Thyroid gland (tissue), 4 donors: ENCODE measurements around the gene RIPOR1. TPM values are rescaled to one million over a fixed set of nuclear protein-coding genes. Genes with fewer than 3 reads are reported as not detected.
"Not testable (repeated sequence)": the region's sequence is repeated elsewhere in the genome, so short reads cannot be mapped to it uniquely, and the experiment has no call there.

ENCODE experiments used
- DNase-seq, 2 donors: peaks; one replicate each; pipeline ENCODE4 v3.0.0-alpha.2; 2019
- H3K27ac ChIP-seq, 3 donors: fragments of 200-600 bp; sonication (generic); 1 replicate in 2 of 3; 2 replicates in 1 of 3; pipeline ENCODE4 v1.5.1; 2016 to 2019; ENCODE audit warnings: mild to moderate bottlenecking in 1 of 3, moderate library complexity in 1 of 3
- H3K27me3 ChIP-seq: fragments of 200-600 bp; sonication (generic); one replicate; pipeline ENCODE4 v1.5.1; 2019
- H3K36me3 ChIP-seq, 2 donors: fragments of 200-600 bp; sonication (generic); one replicate each; pipeline ENCODE4 v1.5.1; 2016 to 2019
- H3K4me1 ChIP-seq, 2 donors: fragments of 200-600 bp; sonication (generic); one replicate each; pipeline ENCODE4 v1.5.1; 2017 to 2019
- H3K4me3 ChIP-seq, 3 donors: fragments of 200-600 bp; sonication (generic); replicated peaks in 1 of 3; 1 replicate in 2 of 3; 2 replicates in 1 of 3; pipeline ENCODE4 v1.5.1; 2016; ENCODE audit warnings: mild to moderate bottlenecking in 1 of 3
- H3K9me3 ChIP-seq: fragments of 200-600 bp; sonication (generic); one replicate; pipeline ENCODE4 v1.5.1; 2017
- POLR2A ChIP-seq, 2 donors: fragments of 450-650 bp; IDR thresholded peaks; one replicate each; pipeline ENCODE4 v1.6.1; 2017; ENCODE audit warnings: antibody characterized with exemption in 2 of 2, mild to moderate bottlenecking in 2 of 2, moderate library complexity in 1 of 2
- WGBS, 2 donors: methylation state at CpG; one replicate each; pipeline ENCODE4 v1.1.5; 2017; 5-methylcytosine and 5-hydroxymethylcytosine counted together
- intact Hi-C: fragments of 100-400 bp; cut with DNase I; formaldehyde crosslinking; loops from one replicate; pipeline ENCODE4 v1.15.1; 2023
- total RNA-seq, 4 donors: library from RNA; depleted of rRNA; stranded (reverse); fragments of >200 nt; gene quantifications; one replicate each; pipeline ENCODE4 v1.2.3, GENCODE V29; 2016
- TF ChIP-seq, protein P1 (sequence below), 6 experiments: fragments of 200-600 bp in 3 of 6; fragments of 450-650 bp in 3 of 6; sonication (generic) in 3 of 6; IDR thresholded peaks; one replicate each; pipeline ENCODE4 v1.5.1; 2016 to 2019; ENCODE audit warnings: antibody characterized with exemption in 6 of 6, mild to moderate bottlenecking in 2 of 6, inconsistent platforms in 1 of 6, moderate library complexity in 1 of 6

The RIPOR1 gene
- total RNA-seq, 4 donors from 2014 or later: 21.3 to 57.1 (median 41.2) TPM

DNA sequence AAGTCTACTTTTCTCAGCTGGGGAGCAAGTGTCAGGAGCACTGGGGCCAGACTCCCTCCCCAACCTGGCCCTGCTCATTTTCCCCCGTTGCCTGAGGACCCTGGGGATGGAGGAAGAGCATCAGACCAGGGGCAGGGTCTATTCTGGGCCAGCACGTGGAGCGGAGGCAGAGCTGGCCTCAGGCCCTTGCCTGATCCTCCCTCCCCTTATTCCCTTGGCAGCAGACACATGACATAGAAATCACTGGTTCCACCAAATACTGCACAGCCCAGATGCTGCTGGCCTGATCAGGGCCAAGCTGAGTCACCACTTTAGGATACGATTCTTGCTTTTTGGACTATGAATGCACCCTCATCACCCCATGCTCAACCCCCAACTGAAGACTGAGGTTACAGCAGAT is 29.5 kb upstream of the RIPOR1 start:
- H3K4me3 ChIP-seq: no peak overlapping the region
- no peak for DNase-seq
- H3K27ac ChIP-seq: no peak overlapping the region
- 62 to 70% methylated on average over 4 of the region's 4 CpGs for WGBS, 2 donors
- H3K27me3 ChIP-seq: no peaks in the 10 kb centered on the region
- no peaks in the 10 kb centered on the region for H3K36me3 ChIP-seq
- H3K4me1 ChIP-seq: peaks cover 0 to 5% of the 10 kb centered on the region in 2 donors
- H3K9me3 ChIP-seq: no peaks in the 10 kb centered on the region
- intact Hi-C loops: no loop called here
- TF ChIP-seq POLR2A (IDR thresholded peaks at IDR 0.05): no peak
- TF ChIP-seq, protein P1, sequence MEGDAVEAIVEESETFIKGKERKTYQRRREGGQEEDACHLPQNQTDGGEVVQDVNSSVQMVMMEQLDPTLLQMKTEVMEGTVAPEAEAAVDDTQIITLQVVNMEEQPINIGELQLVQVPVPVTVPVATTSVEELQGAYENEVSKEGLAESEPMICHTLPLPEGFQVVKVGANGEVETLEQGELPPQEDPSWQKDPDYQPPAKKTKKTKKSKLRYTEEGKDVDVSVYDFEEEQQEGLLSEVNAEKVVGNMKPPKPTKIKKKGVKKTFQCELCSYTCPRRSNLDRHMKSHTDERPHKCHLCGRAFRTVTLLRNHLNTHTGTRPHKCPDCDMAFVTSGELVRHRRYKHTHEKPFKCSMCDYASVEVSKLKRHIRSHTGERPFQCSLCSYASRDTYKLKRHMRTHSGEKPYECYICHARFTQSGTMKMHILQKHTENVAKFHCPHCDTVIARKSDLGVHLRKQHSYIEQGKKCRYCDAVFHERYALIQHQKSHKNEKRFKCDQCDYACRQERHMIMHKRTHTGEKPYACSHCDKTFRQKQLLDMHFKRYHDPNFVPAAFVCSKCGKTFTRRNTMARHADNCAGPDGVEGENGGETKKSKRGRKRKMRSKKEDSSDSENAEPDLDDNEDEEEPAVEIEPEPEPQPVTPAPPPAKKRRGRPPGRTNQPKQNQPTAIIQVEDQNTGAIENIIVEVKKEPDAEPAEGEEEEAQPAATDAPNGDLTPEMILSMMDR (IDR thresholded peaks at IDR 0.05): no peak

DNA sequence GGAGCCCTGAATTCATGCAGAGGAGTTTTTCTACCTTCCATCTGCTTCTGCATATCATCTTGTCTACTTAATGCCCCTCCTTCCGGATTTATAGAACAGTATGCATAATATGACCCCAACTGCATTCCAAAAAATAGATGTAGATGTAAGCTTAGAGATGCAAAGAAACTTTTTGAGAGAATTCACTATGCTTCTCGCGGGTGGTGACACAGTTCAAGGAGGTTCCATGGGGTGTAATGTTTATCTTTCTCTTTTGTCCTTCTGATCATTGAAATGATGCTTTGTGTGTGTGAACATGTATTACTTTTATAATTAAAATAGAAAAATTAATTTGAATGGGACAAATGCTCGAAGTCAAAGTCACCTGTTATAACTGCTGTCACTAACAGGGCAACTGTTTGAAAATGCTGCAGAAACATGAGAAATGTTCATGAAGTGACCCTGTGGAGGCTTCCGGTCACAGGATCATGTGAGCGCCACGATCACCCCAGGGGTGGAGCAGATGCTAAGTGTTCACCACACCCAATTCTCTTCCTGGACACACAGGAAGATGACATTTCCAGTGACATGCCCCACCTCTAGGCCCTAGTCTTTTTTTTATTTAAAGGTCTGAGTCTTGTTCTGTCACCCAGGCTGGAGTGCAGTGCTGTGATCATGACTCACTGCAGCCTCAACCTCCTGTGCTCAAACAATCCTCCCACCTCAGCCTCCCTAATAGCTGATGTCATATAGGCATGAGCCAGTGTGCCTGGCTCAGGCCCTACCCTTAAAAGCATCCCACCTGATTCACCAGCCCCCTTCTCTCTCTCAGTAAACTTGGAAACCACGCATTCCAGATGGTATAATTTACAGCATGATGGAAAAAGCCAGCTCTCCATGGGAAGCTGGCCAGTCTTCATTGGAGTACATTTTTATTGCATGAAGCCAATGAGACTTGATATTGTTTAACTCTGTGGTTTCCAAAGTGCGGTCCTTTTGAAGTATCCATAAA is 24.3 kb upstream of the RIPOR1 start:
- no peaks in the 10 kb centered on the region for H3K9me3 ChIP-seq
- H3K27me3 ChIP-seq: no peaks in the 10 kb centered on the region
- peaks cover 0 to 6% of the 10 kb centered on the region in 2 donors for H3K4me1 ChIP-seq
- TF ChIP-seq, protein P1 (IDR thresholded peaks at IDR 0.05): no peak
- TF ChIP-seq POLR2A (IDR thresholded peaks at IDR 0.05): no peak
- 73% methylated on average over 9 of the region's 9 CpGs for WGBS, 2 donors
- no peak overlapping the region for H3K4me3 ChIP-seq
- no peaks in the 10 kb centered on the region for H3K36me3 ChIP-seq
- intact Hi-C loops: no loop called here
- H3K27ac ChIP-seq: peak overlapping the region in 1 of 3 donors; percentile 58
- peak; percentile 29 to 33 for DNase-seq

DNA sequence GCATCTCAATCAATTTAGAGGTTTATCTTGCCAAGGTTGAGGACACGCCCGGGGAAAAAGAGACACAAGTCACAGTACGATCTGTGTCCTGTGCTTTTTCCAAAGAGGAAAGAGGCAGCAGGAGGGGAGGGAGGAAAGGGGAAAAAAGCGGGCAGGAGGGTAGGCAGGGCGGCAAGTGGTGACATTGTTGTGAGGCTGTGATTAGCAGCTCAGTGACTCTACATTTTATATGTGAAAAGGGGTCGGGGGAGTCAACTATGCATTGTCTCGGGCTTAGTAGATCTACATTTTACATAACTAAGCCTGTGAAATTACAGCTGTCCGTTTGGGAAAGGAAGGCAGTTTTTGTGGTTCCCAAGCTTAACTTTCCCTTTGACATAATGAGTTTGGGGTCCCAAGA is 22.2 kb upstream of the RIPOR1 start:
- H3K9me3 ChIP-seq: no peaks in the 10 kb centered on the region
- WGBS, 2 donors: 56 to 70% methylated on average over 8 of the region's 8 CpGs
- no peak overlapping the region for H3K27ac ChIP-seq
- H3K4me1 ChIP-seq: peaks cover 0 to 6% of the 10 kb centered on the region in 2 donors
- DNase-seq: no peak
- intact Hi-C loops: no loop called here
- H3K4me3 ChIP-seq: no peak overlapping the region
- no peaks in the 10 kb centered on the region for H3K36me3 ChIP-seq
- no peak for TF ChIP-seq POLR2A (IDR thresholded peaks at IDR 0.05)
- TF ChIP-seq, protein P1 (IDR thresholded peaks at IDR 0.05): no peak
- no peaks in the 10 kb centered on the region for H3K27me3 ChIP-seq

DNA sequence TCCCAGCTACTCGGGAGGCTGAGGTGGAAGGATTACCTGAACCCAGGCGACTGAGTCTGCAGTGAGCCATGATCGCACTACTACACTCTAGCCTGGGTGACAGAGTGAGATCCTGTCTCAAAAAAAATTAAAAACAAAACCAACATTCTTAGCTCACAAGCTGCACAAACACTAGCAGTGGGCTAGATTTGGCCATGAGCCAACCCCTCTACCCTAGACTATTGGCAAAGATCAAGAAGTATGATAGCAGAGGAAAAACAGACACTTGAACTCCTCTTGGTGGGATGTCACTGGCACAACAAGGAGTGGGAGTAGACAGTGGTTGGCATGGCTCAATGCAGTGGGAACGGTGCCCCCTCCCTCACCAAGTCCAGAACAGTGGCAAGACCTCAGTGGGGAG is 19.6 kb upstream of the RIPOR1 start:
- no peak for DNase-seq
- H3K36me3 ChIP-seq: no peaks in the 10 kb centered on the region
- no peak for TF ChIP-seq POLR2A (IDR thresholded peaks at IDR 0.05)
- TF ChIP-seq, protein P1 (IDR thresholded peaks at IDR 0.05): no peak
- no peak overlapping the region for H3K27ac ChIP-seq
- intact Hi-C loops: no loop called here
- H3K4me1 ChIP-seq: peaks cover 0 to 6% of the 10 kb centered on the region in 2 donors
- H3K4me3 ChIP-seq: no peak overlapping the region
- no peaks in the 10 kb centered on the region for H3K27me3 ChIP-seq
- H3K9me3 ChIP-seq: no peaks in the 10 kb centered on the region
- WGBS, 2 donors: 61 to 69% methylated on average over 4 of the region's 4 CpGs

DNA sequence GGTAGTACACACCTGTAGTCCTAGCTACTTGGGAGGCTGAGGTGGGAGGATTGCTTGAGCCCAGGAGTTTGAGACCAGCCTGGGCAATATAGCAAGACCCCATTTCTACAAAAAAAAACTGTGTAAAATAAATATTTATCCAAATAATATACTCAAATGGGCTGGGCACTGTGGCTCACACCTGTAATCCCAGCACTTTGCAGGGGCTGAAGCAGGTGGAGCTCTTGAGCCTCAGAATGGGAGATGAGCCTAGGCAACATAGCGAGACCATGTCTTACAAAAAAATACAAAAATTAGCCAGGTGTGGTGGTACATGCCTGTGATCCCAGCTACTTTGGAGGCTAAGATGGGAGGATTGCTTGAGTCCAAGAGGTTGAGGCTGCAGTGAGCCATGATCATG is 14.7 kb upstream of the RIPOR1 start:
- 94% methylated on average over 1 of the region's 1 CpG for WGBS, 2 donors
- intact Hi-C loops: not testable (repeated sequence)

More for the DNA sequence above, 14.7 kb upstream of the RIPOR1 start:
- not testable (repeated sequence) for H3K27ac ChIP-seq, H3K36me3 ChIP-seq, H3K4me3 ChIP-seq, H3K9me3 ChIP-seq, H3K4me1 ChIP-seq, H3K27me3 ChIP-seq, DNase-seq
